Fibroblast of skin of abdomen (primary cell): ENCODE measurements around the gene ERGIC3.
A peak's percentile ranks its signal among the peaks of the same experiment; 100 is the strongest.

Source experiments
- DNase-seq: peaks from one replicate; pipeline ENCODE4 v3.0.0-alpha.2; 2013

ERGIC3 gene

DNA sequence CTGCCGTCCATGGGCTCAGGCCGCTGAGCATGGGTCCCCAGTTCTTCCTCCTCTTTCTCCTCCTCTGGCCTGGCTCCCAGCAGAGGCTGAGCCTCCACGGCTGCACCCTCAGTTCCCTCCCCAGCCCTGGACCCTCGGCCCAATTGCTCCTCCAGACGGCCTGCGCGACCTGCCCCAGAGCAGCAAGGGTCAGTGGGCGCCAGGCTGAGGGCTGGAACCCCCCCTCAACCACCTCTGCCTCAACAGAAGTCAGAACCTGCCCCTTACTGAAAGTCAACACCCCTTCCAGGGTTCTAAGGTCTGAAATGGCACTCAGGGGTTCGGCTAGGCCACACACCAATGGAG, 57.9 kb downstream of the ERGIC3 start:
- DNase-seq, result no peak

DNA sequence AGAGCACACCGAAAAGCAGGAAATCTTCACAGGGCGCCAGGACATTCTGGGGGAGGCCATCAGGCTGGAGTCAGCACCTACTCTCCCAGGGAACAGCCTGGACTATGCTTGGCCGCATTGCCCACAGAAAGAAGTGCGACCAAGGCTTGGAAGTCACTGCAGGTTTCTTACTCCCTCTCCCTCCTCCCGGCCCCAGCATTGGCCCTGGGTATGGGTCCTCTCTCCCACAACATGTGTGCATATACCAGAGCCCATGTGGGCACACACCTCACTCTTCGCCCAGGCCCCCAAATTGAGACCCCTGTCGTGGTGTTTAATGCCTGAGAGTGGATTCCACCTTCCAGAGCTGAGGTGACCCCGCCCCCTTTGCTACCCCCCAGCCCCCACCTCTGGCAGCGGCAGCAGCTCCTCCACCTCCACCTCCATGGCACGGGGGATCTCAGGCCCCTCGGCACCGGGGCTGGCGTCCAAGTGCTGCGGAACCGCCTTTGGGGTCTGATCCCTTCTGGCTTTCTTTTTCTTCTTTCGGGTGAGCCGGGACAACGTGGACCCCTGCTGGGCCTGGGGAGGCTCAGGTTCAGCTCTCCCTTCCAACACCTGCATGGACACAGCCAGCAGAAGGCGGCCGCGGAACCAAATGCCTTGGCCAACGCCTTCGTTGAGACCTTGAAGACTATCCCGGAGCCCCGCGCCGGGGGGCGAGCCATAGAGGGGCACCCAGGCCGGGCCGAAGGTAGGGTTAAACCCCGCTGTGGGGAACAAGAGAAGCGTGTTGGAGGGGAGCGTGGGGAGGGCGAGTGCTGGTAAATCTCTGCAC, 58.5 kb downstream of the ERGIC3 start:
- no peak for DNase-seq

DNA sequence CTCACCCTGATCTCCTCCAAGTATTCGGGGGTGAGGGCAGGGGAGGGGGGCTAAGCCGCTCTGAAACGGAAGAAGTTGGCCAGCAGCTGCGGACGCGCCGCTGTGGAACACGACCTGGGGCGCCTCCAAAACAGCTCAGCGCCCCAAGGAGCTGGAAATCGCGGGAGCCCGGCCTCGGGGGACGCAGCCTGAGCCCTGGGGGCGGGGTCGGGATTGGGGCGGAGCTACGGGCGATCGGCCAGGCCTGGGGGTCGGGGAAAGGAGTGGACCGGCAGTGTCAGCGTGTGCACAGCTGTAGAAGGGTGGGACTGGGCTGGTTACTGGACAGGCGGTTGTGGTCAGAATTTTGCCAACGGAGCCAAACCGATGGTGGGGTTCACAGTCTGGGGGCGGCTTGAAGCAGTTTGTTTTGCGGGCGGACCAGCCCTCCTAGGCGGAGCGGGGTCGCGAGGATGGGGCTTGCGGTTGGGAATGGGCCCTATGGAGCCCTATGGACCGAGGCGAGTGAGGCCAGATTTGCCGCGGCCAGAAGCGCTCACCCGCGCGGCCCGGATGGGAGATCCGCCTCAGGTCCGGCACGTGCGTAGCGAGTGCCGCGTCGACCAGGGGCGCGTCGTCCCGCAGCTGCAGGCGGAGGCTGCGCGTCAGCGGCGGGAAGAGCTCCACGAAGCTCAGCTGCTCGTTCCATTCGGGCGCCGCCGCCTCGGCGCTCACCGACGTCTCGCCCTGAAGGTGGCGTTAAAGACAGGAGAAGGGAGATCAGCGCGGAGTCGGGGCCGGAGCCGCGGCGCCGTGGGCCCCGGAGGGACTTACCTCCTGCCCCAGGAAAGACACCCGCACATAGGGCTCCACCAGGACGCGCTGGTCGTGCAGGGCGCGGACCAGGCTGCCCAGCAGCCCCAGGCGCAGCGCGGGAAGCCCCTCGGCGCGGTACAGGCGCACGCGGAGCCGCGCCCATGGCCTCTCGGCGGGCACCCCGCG, 59.4 kb downstream of the ERGIC3 start:
- DNase-seq, result peak; percentile 70

DNA sequence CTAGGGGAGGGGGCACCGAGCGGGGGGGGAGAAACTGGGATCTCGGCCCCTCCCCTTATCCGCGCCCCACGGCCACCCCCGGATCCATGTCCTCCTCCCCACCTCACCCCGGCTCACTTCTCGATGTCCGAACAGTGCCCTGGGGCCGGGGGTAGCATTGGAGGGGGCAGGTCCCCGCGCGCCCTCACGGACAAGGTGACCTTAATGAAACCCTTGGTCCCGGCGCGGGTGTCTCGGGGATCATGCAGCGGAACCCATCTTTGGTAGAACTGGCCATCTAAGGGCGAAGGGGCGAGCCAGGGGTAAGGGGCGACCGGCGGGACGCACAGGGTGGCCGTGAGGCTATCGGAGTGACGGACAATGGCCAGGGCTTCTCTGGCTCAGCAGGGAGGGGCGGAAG, 60.1 kb downstream of the ERGIC3 start:
- no peak for DNase-seq

DNA sequence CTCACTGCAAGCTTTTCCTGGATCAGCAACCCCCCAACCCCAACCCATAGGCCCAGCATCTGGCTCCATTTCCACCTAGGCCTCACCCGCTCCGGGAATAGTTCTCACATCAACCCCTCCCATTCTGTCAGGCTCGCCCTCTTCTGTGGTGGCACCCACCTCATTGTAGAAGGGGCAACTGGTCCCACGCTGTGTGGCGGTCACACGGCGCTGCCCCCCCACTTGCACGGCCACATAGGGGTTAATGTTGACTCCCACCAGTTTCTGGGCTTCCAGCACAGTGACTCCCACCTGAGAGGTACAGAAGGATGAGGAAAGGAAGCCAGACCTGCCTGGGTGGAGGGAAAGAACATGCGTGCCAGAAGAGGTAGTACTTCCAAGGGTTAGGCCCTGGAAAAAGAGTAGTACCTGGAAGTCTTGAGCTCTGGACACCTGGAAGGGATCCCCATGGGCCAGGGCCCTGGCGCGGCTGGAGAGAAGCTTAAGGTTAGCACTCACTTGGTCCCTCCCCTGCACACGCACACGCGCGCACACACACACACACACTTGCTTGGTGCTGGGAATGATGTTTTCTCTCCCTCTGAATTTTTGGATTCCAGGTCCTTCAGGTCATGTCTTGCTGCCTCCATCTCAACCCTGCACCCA, 61.1 kb downstream of the ERGIC3 start:
- no peak for DNase-seq

DNA sequence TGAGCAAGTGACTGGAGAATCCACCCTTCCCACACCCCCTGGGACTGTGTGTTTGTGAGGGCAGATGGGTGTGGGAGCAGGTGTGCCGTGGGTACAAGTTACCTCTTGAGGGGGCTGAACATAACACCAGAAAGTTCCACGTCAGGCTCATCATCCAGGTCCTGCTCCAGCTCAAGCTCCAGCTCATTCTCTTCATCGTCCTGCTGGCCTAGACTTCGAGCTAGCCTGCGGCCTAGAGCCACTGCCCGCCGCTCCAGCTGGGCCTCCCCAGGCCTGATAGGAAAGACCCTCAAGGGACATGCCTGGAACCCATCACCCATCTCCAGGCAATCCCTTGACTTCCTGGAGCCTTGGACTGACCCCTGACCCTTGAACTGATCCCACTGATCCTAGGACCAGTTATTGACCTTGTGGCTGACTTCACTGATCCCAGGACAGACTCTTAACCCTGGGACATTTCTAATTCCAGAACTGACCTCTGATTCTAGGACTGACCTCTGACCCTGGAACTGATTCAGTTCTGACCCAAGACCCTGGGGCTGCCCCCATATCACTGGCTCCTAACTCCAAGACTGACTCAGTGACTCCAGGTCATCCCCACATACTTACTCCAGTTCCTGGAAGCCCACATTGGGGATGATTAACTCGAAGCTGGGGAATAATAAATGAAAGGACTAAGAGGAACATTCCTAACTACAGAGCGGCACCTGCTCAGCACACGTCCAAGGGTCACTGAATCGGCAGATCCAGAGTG, 62.0 kb downstream of the ERGIC3 start:
- DNase-seq, result no peak

DNA sequence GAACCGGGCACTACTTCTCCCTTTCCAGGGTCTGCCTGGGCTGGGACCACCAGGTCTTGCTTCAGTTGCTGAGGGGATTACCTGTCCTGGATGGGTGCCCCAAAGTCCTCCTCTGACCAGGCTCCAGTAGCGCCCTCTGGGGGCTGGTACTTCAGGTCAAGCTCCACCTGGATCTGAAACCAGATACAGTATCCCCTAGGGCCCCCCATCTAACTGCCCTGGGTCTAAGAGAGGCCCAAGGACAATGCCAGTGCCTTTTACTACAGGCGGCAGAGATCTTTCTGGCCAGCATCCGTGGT, 62.5 kb downstream of the ERGIC3 start:
- DNase-seq, result no peak

DNA sequence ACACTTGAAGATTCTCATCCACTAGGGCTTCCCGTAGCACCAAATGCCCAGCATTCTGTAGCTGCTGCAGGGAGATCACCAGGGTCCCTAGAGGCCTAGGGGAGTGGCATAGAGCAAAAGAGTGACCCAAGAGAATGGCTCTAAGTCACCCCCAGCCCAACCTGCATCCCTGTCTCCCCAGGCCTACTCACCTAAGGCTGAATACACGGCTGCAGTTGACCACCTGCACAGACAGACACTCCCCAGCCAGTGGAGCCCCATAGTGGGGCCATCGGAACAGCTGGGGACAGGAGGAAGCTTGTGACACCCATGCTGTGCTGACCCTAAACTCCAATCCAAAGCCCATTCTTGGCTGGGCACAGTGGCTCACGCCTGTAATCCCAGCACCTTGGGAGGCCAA, 64.2 kb downstream of the ERGIC3 start:
- no peak for DNase-seq
